Measurements from ENCODE around the gene SKA3. TPM values are rescaled to one million over a fixed set of nuclear protein-coding genes. Genes with fewer than 3 reads are reported as not detected.
"Not testable (repeated sequence)": the region's sequence is repeated elsewhere in the genome, so short reads cannot be mapped to it uniquely, and the experiment has no call there.

Gene SKA3
- total RNA-seq, 2 experiments from 2014 or later: 42.2 to 50.7 TPM

DNA sequence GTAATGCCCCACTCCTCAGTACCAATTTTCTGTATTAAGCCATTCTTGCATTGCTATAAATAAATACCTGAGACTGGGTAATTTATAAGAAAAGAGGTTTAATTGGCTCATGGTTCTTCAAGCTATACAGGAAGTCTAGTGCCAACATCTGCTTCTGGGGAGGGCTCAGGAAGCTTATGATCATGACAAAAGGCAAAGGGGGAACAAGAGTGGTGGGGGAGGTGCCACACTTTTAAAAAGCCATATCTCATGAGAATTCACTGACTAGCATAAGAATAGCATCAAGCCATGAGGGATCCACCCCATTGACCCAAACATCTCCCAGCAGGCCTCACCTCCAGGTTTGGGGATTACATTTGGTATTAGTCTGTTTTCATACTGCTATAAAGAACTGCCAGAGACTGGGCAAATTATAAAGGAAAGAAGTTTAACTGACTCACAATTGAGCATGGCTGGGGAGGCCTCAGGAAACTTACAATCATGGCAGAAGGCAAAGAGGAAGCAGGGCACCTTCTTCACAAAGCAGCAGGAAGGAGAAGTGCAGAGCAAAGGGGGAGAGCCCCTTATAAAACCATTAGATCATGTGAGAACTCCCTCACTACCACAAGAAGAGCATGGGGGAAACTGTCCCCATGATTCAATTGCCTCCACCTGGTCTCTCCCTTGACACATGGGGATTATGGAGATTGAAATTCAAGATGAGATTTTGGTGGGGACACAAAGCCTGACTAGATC is 25.3 kb upstream of the SKA3 start:
- H3K27ac Mint-ChIP-seq; H3K4me1 Mint-ChIP-seq; H3K9me3 Mint-ChIP-seq; DNase-seq; H3K4me3 Mint-ChIP-seq; POLR2A ChIA-PET; H3K36me3 Mint-ChIP-seq (ENCODE audit: low read depth); H3K27me3 Mint-ChIP-seq; CTCF ChIA-PET: not testable (repeated sequence)

DNA sequence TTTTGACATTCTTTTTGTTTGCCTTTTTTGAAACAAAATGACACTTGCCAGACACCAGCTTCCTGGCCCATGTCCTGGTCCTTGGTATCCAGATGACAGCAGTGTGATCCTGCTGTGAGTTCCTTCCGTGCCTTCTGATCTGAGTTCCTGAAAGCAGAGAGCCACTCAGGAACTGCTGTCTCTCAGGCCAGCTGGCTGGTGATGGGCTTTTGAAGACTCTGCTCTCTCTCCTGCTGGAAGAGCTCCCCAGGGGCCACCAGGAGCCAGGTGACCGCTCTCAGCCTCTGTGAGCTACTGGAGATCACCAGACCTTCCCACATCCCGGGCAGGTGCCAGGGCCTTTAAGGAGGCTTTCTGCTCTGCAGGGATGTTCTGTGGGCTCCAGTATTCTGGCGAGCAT is 22.0 kb upstream of the SKA3 start:
- H3K27ac Mint-ChIP-seq; H3K9me3 Mint-ChIP-seq; H3K4me1 Mint-ChIP-seq; POLR2A ChIA-PET; H3K4me3 Mint-ChIP-seq; CTCF ChIA-PET; DNase-seq; H3K36me3 Mint-ChIP-seq (ENCODE audit: low read depth); H3K27me3 Mint-ChIP-seq: not testable (repeated sequence)

DNA sequence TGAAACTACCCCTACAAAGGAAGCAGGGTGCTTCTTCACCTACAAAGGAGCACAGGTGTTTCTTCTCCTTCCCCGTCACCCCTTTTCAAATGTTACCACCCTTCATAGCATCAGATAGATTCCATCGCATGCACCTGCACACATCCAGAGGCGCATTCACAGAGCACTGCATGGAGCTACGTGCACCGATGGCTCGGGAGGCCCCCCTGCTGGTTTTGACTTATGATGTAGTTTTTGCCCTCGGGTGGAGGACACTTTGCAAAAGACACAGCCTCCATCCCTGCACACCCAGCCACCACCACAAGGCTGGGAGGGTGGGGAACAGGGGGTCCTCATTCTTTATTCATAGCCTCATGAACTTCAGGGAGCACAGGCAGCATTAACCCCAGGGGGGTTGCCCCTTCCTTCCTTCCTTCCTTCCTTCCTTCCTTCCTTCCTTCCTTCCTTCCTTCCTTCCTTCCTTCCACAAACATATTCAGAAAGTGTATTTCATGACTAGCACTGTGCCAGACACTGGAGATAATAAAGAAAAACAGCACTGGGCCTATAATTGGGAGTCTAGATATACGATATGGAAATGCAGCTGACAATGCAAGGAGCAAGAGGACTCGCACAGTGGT is 21.4 kb upstream of the SKA3 start:
- H3K4me3 Mint-ChIP-seq; H3K36me3 Mint-ChIP-seq (ENCODE audit: low read depth); H3K27ac Mint-ChIP-seq; POLR2A ChIA-PET; H3K9me3 Mint-ChIP-seq; DNase-seq; H3K4me1 Mint-ChIP-seq; CTCF ChIA-PET; H3K27me3 Mint-ChIP-seq: not testable (repeated sequence)

DNA sequence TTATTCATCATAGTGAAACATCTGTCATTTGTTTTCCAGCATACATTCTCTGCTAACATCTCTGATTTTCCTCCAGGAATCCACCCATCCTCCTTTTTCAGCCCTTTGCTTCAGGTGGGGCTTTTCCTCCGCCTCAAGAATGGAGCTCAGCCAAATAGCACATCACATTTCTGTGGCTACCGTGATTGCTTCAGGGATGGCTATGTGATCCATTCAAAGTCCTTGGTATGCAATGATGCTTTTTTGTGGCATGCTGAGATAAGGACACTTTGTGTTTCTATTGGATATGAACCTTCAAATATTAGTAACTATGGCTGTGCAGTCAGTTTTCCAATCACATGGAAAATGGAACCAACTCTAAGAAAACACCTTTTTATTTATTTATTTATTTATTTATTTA is 18.4 kb upstream of the SKA3 start:
- CTCF ChIA-PET; H3K27ac Mint-ChIP-seq; H3K4me1 Mint-ChIP-seq; DNase-seq; H3K4me3 Mint-ChIP-seq; H3K36me3 Mint-ChIP-seq (ENCODE audit: low read depth); H3K9me3 Mint-ChIP-seq; H3K27me3 Mint-ChIP-seq: not testable (repeated sequence)
- POLR2A ChIA-PET: interaction anchor here (0.6 kb wide), 1 partner anchor 21 kb away, joined by 3 read pairs; no protein-coding TSS in a partner anchor

DNA sequence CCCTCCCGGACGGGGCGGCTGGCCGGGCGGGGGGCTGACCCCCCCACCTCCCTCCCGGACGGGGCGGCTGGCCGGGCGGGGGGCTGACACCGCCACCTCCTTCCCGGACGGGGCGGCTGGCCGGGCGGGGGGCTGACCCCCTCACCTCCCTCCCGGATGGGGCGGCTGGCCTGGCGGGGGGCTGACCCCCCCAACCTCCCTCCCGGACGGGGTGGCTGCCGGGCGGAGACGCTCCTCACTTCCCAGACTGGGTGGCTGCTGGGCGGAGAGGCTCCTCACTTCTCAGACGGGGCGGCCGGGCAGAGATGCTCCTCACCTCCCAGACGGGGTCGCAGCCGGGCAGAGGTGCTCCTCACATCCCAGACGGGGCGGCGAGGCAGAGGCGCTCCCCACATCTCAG is 10.1 kb upstream of the SKA3 start:
- CTCF ChIA-PET; DNase-seq; H3K27me3 Mint-ChIP-seq; POLR2A ChIA-PET; H3K4me3 Mint-ChIP-seq; H3K9me3 Mint-ChIP-seq; H3K27ac Mint-ChIP-seq; H3K4me1 Mint-ChIP-seq; H3K36me3 Mint-ChIP-seq (ENCODE audit: low read depth): not testable (repeated sequence)

DNA sequence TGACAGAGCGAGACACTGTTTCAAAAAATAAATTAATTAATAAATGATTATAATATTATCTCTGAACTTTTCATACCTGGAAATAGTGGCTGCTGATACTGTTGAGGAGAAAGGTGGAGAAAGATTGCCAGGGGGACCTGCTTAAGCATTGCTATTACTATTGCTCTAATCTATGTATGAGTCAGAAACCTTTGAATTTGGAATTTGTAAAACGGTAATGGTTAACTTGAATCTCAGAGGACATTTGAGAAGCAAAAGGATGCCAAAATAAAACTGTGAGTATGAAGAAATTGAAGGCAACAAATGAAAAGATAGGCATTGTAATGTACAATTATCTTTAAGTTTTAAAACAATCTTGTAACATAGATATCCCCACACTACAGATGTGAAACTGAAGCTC is 5.3 kb upstream of the SKA3 start:
- ChIA-PET POLR2A (no interaction called here), CTCF (interaction anchor here (0.8 kb wide), 1 partner anchor 13 kb away, joined by 3 read pairs; no protein-coding TSS in a partner anchor)
- Mint-ChIP-seq H3K36me3 (ENCODE audit: low read depth) (peaks cover 7% of the 10 kb centered on the region), H3K4me3 (no peak overlapping the region), H3K9me3 (no peaks in the 10 kb centered on the region), H3K4me1 (peaks cover 17% of the 10 kb centered on the region), H3K27me3 (no peaks in the 10 kb centered on the region), H3K27ac (no peak overlapping the region)
- no peak for DNase-seq

DNA sequence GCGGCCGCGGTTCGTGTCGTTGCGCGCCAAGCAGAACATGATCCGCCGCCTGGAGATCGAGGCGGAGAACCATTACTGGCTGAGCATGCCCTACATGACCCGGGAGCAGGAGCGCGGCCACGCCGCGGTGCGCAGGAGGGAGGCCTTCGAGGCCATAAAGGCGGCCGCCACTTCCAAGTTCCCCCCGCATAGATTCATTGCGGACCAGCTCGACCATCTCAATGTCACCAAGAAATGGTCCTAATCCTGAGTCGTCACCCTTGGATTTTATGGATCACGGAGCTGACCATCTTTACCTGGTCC is 581 bp upstream of the SKA3 start:
- Mint-ChIP-seq H3K4me3 (peak overlapping the region; percentile 99), H3K36me3 (ENCODE audit: low read depth) (peaks cover 14% of the 10 kb centered on the region), H3K9me3 (no peaks in the 10 kb centered on the region), H3K27me3 (no peaks in the 10 kb centered on the region), H3K4me1 (peaks cover 31% of the 10 kb centered on the region), H3K27ac (peak overlapping the region; percentile 98)
- POLR2A ChIA-PET: interaction anchor here (0.6 to 1.5 kb wide), 6 partner anchors 8 to 282 kb away, joined by 3 to 5 read pairs (median 3); partner anchors contain the start of genes LATS2 and ZDHHC20
- CTCF ChIA-PET: interaction anchor here (0.5 to 3.1 kb wide), 10 partner anchors 8 to 303 kb away, joined by 3 to 17 read pairs (median 4); no protein-coding TSS in a partner anchor
- DNase-seq: no peak

DNA sequence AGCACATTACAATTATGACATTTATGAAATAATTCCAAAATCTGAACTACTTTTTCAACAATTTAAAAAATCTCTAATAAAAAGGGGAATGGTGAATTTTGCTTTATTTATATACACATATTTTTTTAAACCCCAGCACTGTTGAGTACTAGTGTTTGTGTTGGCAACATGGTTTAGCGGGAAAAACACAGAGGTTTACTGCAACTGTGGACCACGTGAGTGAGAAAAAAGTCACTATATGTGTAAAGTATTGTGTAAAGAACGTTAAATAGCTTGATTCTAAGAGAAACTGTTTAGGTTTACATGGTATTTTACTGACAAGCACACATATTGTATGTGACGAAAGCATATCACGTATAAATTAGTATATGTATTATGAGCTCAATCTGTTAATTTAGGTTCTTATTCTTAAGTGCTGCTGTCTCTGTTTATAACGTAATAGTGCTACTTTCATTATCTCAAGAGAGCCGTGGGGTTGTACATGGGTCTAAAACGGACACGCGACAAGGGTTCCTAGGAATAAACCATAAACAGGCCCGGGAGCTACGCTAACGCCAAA is 617 bp downstream of the SKA3 start:
- ChIA-PET CTCF (interaction anchor here (0.6 to 3.1 kb wide), 8 partner anchors 10 to 301 kb away, joined by 3 to 17 read pairs (median 4); no protein-coding TSS in a partner anchor), POLR2A (interaction anchor here (0.6 to 1.5 kb wide), 4 partner anchors 43 to 604 kb away, joined by 3 to 5 read pairs (median 4); partner anchors contain the start of gene ZDHHC20)
- peaks cover 31% of the 10 kb centered on the region for H3K4me1 Mint-ChIP-seq

DNA sequence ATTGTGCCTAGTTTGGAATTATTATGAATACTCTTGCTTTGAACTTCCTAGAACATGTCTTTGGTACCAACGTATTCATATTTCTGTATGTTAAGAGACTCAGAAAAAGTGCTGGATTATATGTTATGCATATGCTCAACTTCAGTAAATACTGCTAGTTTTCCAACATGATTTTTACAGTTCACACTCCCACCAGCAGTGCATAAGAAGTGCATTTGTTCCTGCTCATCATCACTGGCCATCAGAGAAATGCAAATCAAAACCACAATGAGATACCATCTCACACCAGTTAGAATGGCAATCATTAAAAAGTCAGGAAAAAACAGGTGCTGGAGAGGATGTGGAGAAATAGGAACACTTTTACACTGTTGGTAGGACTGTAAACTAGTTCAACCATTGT is 2.6 kb downstream of the SKA3 start:
- CTCF ChIA-PET, H3K4me3 Mint-ChIP-seq, DNase-seq, H3K9me3 Mint-ChIP-seq, H3K27ac Mint-ChIP-seq, H3K27me3 Mint-ChIP-seq, POLR2A ChIA-PET: not testable (repeated sequence)
- H3K4me1 Mint-ChIP-seq: peaks cover 28% of the 10 kb centered on the region
- H3K36me3 Mint-ChIP-seq (ENCODE audit: low read depth): peaks cover 29% of the 10 kb centered on the region

More for the DNA sequence above, 617 bp downstream of the SKA3 start:
- Mint-ChIP-seq H3K4me3 (peak overlapping the region; percentile 99), H3K27me3 (no peaks in the 10 kb centered on the region), H3K36me3 (ENCODE audit: low read depth) (peaks cover 20% of the 10 kb centered on the region), H3K9me3 (no peaks in the 10 kb centered on the region), H3K27ac (peak overlapping the region; percentile 98)
- DNase-seq: no peak

DNA sequence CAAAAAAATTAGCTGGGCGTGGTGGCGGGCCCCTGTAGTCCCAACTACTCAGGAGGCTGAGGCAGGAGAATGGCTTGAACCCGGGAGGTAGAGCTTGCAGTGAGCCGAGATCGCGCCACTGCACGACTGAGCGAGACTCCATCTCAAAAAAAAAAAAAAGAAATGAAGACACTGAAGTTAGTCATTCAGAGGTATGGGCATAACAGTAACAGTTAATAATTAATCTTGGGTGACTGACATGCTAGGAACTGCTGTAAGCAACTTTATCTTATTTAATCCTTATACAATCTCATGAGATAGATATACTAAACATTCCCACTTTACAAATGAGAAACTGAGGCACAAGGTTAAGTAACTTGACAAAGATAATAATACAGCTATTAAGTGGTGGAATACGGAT is 4.9 kb downstream of the SKA3 start:
- POLR2A ChIA-PET: no interaction called here
- CTCF ChIA-PET: interaction anchor here (2.3 kb wide), 1 partner anchor 16 kb away, joined by 11 read pairs; no protein-coding TSS in a partner anchor
- H3K4me1 Mint-ChIP-seq: peaks cover 14% of the 10 kb centered on the region

DNA sequence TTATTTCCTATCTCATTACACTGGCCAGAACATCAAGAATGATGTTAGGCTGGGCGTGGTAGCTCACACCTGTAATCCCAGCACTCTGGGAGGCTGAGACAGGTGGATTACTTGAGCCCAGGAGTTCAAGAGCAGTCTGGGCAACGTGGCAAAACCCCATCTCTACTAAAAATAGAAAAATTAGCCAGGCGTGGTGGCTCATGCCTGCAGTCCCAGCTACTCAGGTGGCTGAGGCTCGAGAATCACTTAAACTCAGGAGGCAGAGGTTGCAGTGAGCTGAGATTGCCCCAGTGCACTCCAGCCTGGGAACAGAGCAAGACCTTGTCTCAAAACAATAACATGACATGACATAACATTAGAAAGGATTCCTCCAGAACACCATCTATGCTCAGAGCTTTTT is 10.7 kb downstream of the SKA3 start:
- H3K4me3 Mint-ChIP-seq: not testable (repeated sequence)
- POLR2A ChIA-PET: interaction anchor here (0.6 kb wide), 1 partner anchor 263 kb away, joined by 7 read pairs; the partner anchor contains the start of gene XPO4

More for the DNA sequence above, 4.9 kb downstream of the SKA3 start:
- no peak overlapping the region for H3K27ac Mint-ChIP-seq
- no peak for DNase-seq
- peaks cover 32% of the 10 kb centered on the region for H3K36me3 Mint-ChIP-seq (ENCODE audit: low read depth)
- no peaks in the 10 kb centered on the region for H3K9me3 Mint-ChIP-seq
- no peak overlapping the region for H3K4me3 Mint-ChIP-seq
- H3K27me3 Mint-ChIP-seq: no peaks in the 10 kb centered on the region

DNA sequence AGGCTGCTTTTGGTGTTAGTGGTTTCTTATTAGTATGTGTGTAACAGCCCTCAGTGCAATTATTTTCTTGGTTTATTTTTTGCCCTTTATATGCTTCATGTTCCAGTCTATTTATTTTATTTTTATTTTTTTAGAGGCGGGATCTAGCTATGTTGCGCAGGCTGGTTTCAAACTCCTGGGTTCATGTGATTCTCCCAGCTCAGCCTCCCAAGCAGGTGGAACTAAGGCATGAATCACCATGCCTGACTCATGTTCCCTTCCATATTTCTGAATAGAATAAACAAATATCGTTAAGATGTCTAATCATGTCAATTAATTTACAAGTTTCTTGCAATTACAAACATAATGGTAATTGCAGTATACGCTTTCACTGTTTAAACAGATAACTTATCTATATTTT is 11.7 kb downstream of the SKA3 start:
- Mint-ChIP-seq H3K9me3 (no peaks in the 10 kb centered on the region), H3K4me3 (no peak overlapping the region), H3K36me3 (ENCODE audit: low read depth) (peaks cover 31% of the 10 kb centered on the region), H3K27ac (no peak overlapping the region), H3K4me1 (no peaks in the 10 kb centered on the region), H3K27me3 (no peaks in the 10 kb centered on the region)
- POLR2A ChIA-PET: no interaction called here
- DNase-seq: no peak
- CTCF ChIA-PET: interaction anchor here (1.1 to 3.0 kb wide), 2 partner anchors 12 to 231 kb away, joined by 3 to 17 read pairs; partner anchors contain the start of genes MRPL57 and SKA3

More for the DNA sequence above, 10.7 kb downstream of the SKA3 start:
- not testable (repeated sequence) for H3K4me1 Mint-ChIP-seq, H3K9me3 Mint-ChIP-seq, H3K27me3 Mint-ChIP-seq, H3K27ac Mint-ChIP-seq, DNase-seq
- peaks cover 27% of the 10 kb centered on the region for H3K36me3 Mint-ChIP-seq (ENCODE audit: low read depth)
- CTCF ChIA-PET: interaction anchor here (0.9 to 3.0 kb wide), 3 partner anchors 11 to 121 kb away, joined by 3 to 17 read pairs (median 3); partner anchors contain the start of genes MRPL57 and SKA3

DNA sequence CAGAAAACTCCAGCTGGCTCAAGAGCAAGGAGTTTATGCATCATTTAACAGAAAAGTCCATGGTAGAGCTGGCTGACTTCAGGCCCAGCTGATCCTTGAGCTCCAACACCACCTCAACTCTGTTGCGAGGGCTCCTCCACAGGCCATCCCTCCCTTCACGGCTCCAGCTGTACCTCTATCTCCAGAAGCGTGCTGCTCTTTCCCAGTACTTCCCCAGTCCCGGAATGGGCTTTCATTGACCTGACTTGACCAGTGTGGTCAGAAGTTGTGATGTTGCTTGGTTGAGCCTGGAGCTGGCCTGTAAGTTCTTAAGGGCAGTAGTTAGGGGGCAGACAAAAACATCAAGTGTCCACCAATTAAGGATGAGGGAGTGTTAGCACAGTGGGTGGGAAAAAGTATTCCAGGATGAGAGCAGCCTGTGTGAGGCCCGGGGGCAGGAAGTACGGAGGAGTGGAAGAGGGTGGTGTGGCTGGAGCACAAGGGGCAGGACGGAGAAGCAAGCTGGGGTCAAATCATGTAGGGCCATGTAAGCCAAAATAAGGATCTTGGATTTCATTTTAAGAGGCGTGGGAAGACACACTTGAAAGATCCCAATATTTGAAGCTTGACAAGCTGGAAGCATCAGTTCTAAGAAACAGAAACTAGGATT is 24.0 kb downstream of the SKA3 start:
- CTCF ChIA-PET: no interaction called here
- H3K27me3 Mint-ChIP-seq: no peaks in the 10 kb centered on the region

More for the DNA sequence above, 24.0 kb downstream of the SKA3 start:
- POLR2A ChIA-PET: no interaction called here
- H3K27ac Mint-ChIP-seq: no peak overlapping the region
- H3K36me3 Mint-ChIP-seq (ENCODE audit: low read depth): peaks cover 26% of the 10 kb centered on the region
- H3K4me1 Mint-ChIP-seq: peaks cover 3% of the 10 kb centered on the region
- H3K4me3 Mint-ChIP-seq: no peak overlapping the region
- H3K9me3 Mint-ChIP-seq: no peaks in the 10 kb centered on the region
- no peak for DNase-seq
